Loucy (cell line): Measurements from ENCODE around the gene NIPBL.

Source experiments
- H2AFZ ChIP-seq: fragments of 200-600 bp; sonication (generic); 2 replicates; pipeline ENCODE4 v1.6.0; 2016; ENCODE audit warnings: antibody characterized with exemption, mild to moderate bottlenecking, low read length, moderate library complexity
- H3F3A ChIP-seq: fragments of 200-600 bp; 2 replicates; pipeline ENCODE4 v1.6.0; 2016; ENCODE audit warnings: antibody characterized with exemption, low read depth, mild to moderate bottlenecking
- H3K27me3 ChIP-seq: fragments of 200-600 bp; sonication (generic); 2 replicates; pipeline ENCODE4 v1.6.1; 2014; ENCODE audit warnings: low read length, mild to moderate bottlenecking; ENCODE audit not compliant: insufficient read depth, poor library complexity, severe bottlenecking
- H3K36me3 ChIP-seq: fragments of 200-600 bp; sonication (generic); 2 replicates; pipeline ENCODE4 v1.6.1; 2016; ENCODE audit warnings: low read length; ENCODE audit not compliant: insufficient read depth
- H3K4me1 ChIP-seq: fragments of 200-600 bp; sonication (generic); 2 replicates; pipeline ENCODE4 v1.5.1; 2014; ENCODE audit warnings: low read length, mild to moderate bottlenecking; ENCODE audit not compliant: insufficient read depth, poor library complexity, severe bottlenecking
- H3K4me2 ChIP-seq: fragments of 200-600 bp; sonication (generic); 2 replicates; pipeline ENCODE4 v1.6.0; 2014; ENCODE audit warnings: antibody characterized with exemption, low read length, low read depth, mild to moderate bottlenecking; ENCODE audit not compliant: poor library complexity, severe bottlenecking
- H3K4me3 ChIP-seq: fragments of 200-600 bp; sonication (generic); 2 replicates; pipeline ENCODE4 v1.5.1; 2014; ENCODE audit warnings: low read length, mild to moderate bottlenecking, mixed read lengths; ENCODE audit not compliant: poor library complexity, severe bottlenecking
- H3K79me2 ChIP-seq: fragments of 200-600 bp; sonication (generic); 2 replicates; pipeline ENCODE4 v1.6.1; 2014; ENCODE audit warnings: low read length; ENCODE audit not compliant: insufficient read depth
- H3K9ac ChIP-seq: fragments of 200-600 bp; sonication (generic); 2 replicates; pipeline ENCODE4 v1.6.0; 2014; ENCODE audit warnings: mild to moderate bottlenecking, low read depth, low read length, moderate library complexity; ENCODE audit not compliant: poor library complexity, severe bottlenecking
- H3K9me2 ChIP-seq: fragments of 200-600 bp; sonication (generic); replicated peaks from 2 replicates; pipeline ENCODE4 v1.6.1; 2016; ENCODE audit warnings: low read depth, low read length, mixed read lengths
- H3K9me3 ChIP-seq: fragments of 200-600 bp; sonication (generic); 2 replicates; pipeline ENCODE4 v1.6.1; 2014; ENCODE audit warnings: mild to moderate bottlenecking, antibody characterized with exemption, low read length, low read depth; ENCODE audit not compliant: insufficient read depth
- H4K20me1 ChIP-seq: fragments of 200-600 bp; sonication (generic); 2 replicates; pipeline ENCODE4 v1.6.0; 2014; ENCODE audit warnings: antibody characterized with exemption, low read length, mild to moderate bottlenecking; ENCODE audit not compliant: insufficient read depth, poor library complexity, severe bottlenecking
- EZH2phosphoT487 ChIP-seq: fragments of 200-600 bp; IDR thresholded peaks from 2 replicates; pipeline ENCODE4 v1.6.1; 2018; ENCODE audit warnings: antibody characterized with exemption, mild to moderate bottlenecking, moderate library complexity, borderline replicate concordance
- TF ChIP-seq, protein P1 (sequence below): fragments of 200-600 bp; sonication (generic); conservative IDR thresholded peaks from 2 replicates; pipeline ENCODE4 v1.5.1; 2014; ENCODE audit warnings: mild to moderate bottlenecking, antibody characterized with exemption, low read length

The NIPBL gene

DNA sequence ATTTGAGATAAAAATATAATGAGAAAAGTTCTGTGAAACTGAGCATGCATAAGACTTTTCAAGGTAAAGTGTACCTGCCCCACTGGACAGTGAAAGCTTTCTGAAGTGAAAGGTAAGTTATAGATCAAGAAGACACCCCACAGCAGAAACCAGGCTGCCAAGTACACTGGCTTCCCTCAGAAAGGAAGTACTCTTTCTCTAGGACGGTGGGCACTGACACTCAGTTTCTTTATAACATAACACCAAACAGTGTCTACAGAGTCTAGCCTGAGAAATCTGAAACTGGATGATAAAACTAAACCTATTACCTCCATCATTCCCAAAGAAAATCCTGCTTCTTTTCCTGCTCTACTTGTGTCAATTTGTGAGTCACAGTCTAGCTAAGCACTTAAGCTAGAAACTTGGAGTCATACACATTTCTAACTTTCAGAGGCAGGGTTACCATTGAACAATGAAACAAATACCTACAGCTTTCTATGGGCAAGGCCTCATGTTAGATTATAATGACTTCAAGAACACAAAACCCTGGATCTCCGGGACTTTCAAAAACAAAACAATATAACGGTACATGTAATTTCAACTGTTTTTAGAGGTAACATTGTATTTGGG is 235.9 kb downstream of the NIPBL start:
- no peak overlapping the region for H2AFZ ChIP-seq

More for the DNA sequence above, 235.9 kb downstream of the NIPBL start:
- Histone ChIP-seq H3K4me1 (peaks cover 24% of the 10 kb centered on the region), H3K4me2 (peak overlapping the region; percentile 66), H3K4me3 (peak overlapping the region; percentile 58), H3K9me2 (no peaks in the 10 kb centered on the region), H3K36me3 (peaks cover 8% of the 10 kb centered on the region; the same call in 1 of the 2 replicates), H3F3A (no peaks in the 10 kb centered on the region), H3K27me3 (no peaks in the 10 kb centered on the region), H3K9me3 (peaks cover 5% of the 10 kb centered on the region; the same call in 1 of the 2 replicates), H3K79me2 (no peaks in the 10 kb centered on the region), H4K20me1 (no peaks in the 10 kb centered on the region), H3K9ac (peak overlapping the region; percentile 68)
- no peak for TF ChIP-seq EZH2phosphoT487
- TF ChIP-seq, protein P1, sequence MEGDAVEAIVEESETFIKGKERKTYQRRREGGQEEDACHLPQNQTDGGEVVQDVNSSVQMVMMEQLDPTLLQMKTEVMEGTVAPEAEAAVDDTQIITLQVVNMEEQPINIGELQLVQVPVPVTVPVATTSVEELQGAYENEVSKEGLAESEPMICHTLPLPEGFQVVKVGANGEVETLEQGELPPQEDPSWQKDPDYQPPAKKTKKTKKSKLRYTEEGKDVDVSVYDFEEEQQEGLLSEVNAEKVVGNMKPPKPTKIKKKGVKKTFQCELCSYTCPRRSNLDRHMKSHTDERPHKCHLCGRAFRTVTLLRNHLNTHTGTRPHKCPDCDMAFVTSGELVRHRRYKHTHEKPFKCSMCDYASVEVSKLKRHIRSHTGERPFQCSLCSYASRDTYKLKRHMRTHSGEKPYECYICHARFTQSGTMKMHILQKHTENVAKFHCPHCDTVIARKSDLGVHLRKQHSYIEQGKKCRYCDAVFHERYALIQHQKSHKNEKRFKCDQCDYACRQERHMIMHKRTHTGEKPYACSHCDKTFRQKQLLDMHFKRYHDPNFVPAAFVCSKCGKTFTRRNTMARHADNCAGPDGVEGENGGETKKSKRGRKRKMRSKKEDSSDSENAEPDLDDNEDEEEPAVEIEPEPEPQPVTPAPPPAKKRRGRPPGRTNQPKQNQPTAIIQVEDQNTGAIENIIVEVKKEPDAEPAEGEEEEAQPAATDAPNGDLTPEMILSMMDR: no peak
